Myocyte (in vitro differentiated cells): ENCODE results near the gene NR4A2. TPM values are rescaled to one million over a fixed set of nuclear protein-coding genes. Genes with fewer than 3 reads are reported as not detected.

Source experiments
- DNase-seq: peaks from one replicate; pipeline ENCODE4 v3.0.0-alpha.2; 2012; ENCODE audit warnings: low read depth
- total RNA-seq: library from RNA; depleted of rRNA; stranded (reverse); fragments of >200 nt; gene quantifications from 2 replicates; pipeline ENCODE4 v1.2.3, GENCODE V29; 2014

Gene NR4A2
- total RNA-seq, 1 donor from 2014 or later: 0.08 TPM

DNA sequence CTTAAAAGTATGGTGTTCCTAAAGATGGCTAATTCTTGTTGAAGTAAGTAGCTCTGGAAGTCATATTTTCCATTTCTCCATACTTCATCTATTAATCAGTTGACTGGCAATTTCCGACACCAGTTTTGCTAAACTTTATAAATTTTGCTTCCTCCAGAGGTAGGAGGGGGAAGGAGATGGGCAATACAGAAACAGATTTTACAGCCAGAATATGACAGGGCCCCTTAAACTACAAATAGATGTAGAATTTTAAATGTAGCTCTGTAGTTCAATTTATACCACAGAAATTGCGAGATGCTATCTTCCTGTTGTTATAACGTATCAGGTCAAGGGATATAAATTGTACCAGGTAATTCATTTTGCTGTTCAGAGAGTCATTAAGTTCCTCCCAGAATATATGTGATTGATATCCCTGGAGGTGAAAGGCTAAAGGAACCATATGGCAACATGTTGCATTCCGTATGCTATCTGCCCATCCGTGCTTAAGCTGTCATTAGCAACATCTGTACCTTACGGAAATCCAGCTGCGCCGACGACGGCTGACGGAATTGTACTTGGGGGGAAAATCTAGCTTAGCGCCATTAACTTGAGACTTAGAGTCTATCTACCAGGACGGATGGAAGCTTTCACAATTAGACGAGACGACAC, 8.4 kb upstream of the NR4A2 start:
- DNase-seq: no peak

DNA sequence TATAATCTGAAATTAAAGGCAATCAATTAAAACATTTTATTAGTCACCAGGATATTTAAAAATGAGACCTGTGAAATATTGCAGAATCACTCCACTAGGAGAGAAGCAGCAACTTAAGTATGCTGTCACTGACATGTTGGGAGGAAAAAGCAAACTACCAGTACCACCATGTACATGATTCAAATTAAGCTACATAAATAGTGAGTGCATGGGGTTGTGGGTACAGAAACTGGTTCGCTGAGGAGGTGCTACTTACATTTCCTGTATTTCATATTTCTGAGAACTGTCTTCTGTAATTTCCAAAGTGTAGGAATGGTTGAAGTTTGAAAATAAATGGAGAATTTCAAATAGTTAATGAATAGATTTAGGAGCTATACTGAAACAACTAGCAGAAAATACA, 7.9 kb upstream of the NR4A2 start:
- DNase-seq: no peak

DNA sequence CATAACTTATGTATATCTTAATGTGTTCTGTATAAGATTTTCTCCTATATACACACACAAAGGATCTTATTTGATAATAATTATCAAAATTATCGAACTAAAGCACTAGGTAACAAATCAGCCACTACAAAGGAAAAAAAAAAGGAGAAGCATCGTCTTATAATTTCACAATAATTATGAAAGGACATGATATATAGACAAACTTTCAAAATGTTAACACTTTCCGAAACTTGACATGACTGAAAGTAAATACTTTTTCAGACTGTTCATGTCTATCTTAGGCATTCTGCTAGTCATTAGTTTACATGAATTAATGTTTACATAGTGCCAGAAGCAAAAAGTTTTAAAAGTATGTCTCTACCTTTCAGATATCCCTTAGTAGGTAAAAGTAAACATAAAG, 7.3 kb upstream of the NR4A2 start:
- DNase-seq: no peak

DNA sequence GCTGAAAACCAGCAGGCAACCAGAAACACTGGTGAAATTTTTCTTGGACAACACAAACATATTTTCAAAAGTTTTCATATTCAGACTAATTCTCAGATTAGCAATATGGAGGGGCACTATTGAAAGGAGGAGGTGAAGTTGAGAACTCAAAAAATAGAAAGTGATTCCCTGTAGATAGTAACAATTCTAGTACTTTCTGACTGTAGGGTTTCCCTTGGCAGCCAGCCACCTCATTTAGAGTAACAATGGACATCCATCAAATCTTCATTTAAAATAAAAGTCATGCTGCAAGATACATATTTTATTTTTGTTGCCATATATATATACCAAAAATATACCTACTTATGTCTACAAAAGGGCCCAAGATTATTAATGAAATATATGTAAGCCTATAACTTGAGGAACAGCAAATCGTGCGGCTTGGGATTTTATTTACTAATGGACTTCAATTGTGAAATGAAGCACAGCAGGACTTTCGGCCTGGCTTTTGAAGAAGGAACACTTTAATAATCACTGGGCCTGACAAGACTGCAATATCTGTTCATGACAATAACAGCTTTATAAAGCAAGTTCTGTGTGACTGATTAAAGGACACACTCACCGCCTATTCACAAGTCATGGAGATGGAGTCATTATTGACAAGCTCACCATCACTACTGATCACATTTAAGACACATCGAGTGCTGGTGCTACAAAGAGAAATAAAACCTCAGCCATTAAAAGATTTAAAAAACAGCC, 6.8 kb upstream of the NR4A2 start:
- no peak for DNase-seq

DNA sequence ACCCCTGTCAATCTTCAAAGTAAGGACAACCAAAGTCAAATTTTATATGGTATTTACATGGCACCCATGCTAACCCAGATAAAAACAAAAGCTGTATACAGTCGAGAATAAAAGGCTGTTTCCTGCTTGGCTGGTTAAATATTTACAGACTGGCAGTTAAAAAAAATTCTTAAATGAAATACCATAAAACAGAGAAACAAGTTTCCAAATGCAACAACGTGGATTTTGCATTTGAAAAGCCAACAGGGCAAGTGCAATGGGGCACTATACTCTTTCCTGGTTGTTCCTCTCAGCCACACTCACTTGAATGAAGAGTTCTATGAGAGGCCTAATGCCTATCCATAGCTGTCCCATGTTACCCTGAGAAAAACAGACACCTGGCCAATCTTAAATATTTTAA, 6.1 kb upstream of the NR4A2 start:
- no peak for DNase-seq

DNA sequence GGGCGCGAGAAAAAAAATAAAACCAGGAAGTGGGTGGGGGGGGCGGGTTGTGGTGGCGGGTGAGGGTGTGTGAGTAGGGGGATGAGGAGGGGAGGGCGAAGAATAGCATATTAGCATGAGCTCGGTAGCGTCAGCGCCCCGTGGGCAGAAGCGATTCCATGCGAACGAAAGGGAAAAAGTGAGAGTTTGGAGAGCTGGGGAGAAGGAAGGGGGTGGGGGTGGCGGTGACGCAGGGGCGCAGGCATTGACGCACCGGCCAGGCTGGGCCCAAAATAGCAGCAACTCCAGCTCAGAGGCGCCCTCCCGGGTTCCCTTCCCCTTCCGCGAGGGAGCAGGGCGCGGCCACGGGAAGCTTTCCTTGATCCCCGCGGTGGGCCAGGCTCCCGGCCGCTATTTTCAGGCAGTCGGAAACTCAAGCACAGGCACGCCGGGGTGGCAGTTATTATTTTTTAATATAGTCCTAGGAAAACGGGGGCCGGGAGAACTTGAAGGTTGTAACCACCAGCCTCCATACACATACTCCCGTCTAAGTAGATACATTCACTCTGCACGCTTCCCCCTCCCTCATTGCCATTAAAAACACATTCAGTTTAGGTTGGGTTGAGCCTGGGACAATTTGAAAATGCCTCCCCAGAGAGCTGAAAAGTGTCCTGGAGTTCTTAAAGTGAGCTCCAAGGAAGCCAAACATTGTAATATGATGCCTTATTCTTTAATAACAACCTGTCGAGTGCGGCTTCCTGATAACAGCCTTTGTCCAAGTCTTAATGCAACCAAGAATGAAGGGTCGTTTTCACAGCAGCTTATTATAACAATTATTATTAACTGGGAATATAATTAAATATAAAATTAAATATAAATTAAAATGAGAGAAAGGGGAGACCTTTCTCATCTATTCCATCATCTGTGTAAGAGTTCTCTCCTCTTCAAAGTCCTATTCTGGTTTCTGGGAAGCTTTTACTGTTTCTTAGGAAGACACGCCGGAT, 2.3 kb upstream of the NR4A2 start:
- peak; percentile 92 for DNase-seq

DNA sequence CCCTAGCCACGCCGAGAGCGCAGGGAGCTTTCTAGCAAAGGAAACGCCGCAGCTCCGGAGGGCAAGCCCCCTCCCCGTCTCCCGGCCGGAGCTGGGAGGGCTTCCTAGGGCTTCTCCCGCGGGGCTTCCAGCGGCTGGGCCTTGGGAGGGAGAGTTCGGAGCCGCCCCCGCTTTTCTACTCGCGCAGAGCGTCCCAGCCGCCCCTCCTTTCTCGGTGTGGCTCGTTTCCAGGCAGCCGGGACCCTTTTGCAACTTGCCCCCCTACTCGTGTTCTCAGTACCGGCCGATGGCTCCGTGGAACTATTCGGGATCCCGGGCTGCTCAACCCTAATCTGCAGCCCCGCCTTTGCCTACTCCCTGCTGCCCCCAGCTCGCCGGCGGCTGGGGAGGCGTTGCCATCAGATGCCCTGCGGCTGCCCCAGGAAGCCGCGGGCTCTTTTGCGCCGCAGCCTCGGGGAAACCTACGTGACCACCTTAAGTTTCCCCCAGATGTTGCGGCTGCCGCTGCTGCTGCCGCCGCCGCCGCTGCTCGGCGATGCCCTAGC, 1.5 kb upstream of the NR4A2 start:
- peak; percentile 72 for DNase-seq

DNA sequence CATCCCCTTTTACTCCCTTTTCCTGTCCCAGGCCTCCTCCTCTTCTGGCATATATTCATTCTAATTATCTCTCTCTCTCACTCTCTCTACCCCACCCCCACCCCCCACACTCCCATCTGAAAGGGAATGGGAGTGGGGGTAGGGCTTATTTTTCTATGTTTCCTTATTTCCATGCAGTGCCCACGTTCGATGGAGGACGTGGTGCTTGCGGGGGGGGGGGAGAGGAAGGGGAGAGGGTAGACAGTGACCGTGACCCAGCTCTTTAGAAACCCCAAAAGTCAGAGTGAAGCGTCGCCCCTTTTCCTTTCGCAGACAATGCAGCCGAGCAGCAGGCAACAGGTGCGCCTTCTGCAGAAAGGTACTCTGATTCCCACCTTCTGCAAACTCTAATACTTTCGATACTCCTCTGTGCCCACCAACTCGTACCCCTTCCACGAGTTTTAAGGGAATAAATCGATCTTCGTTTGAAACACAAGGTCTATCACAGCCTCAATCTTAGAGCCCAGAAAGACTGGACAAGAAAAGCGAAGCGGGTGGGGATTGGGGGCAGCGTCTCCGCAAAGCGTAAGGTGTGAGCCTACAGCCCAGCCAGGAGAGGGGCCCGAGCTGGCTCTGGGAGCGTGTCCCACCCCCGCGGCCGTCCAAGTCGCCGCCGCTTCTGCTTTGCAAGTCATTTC, 891 bp upstream of the NR4A2 start:
- no peak for DNase-seq

DNA sequence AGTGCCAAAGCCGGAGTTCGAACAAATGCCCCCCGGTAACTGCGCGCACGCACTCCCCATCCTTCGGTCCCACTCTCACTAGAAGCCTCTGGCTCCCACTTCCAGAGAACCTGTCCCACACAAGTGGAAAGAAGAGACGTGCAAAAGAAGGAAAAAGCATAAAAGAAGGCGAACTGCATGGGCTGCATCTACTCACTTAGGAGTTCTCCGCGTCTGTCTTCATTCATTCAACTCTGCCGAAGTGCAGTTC, 312 bp downstream of the NR4A2 start:
- no peak for DNase-seq

DNA sequence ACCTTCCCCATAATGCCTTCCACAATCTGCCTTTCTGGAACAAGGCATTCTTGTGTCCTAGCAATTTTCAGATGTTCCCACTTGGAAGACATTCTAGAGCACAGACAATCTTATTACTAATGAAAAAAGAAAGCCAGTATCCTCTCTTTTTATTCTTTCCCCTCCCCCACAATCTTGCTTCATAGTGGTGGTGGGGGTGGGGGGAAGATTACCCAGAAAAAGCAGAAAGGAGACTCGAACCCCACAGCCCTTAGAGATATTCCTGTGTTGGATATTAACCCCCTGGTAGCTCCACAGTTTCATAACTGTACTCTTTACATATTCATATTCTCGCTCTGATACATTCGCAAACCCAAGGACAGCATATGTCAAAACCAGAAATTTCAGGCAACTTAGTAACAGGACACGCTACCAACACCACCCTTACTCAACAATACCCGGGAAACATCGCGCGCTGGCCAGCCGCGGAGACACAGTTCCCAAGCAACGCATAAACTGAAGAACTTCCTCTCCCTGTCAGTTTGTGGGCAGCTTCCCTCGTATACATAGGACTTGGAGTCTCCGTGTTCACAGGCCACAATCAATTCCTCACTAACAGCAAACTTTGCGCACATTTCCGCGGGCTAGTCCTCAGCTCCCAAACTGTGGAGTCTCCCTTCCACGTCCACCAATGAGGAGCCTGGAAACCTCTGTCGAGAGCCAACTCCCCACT, 793 bp downstream of the NR4A2 start:
- peak; percentile 46 for DNase-seq

DNA sequence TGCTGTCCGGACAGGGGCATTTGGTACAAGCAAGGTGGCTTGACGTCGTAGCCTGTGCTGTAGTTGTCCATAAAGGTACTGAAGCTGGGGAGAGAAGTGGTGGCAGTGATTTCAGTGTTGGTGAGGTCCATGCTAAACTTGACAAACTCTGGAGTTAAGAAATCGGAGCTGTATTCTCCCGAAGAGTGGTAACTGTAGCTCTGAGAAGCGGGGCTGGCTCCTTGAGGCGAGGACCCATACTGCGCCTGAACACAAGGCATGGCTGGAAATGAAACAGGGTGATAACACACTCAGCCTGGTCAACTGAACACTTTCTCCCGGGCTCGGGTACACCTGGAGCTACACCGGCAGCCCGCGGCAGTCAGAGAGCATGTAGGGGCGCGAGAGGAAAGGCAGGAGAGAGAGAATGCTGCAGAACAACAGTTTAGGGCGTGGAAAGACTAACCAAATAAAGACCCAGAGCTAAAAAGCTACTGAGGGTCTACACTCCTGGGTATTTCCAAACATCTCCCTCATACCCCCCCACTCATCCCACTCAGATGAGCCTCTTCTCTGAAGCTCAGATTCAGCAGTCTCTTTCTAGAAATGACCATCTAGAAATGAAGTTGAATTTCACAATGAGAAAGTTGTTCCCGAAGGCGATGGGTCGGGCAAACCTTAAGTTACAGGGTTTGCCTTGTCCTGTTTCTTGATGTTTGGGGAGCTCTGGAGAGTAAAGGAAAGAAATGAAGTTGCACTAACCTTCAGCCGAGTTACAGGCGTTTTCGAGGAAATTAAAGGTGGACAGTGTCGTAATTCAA, 2.4 kb downstream of the NR4A2 start:
- DNase-seq: no peak

DNA sequence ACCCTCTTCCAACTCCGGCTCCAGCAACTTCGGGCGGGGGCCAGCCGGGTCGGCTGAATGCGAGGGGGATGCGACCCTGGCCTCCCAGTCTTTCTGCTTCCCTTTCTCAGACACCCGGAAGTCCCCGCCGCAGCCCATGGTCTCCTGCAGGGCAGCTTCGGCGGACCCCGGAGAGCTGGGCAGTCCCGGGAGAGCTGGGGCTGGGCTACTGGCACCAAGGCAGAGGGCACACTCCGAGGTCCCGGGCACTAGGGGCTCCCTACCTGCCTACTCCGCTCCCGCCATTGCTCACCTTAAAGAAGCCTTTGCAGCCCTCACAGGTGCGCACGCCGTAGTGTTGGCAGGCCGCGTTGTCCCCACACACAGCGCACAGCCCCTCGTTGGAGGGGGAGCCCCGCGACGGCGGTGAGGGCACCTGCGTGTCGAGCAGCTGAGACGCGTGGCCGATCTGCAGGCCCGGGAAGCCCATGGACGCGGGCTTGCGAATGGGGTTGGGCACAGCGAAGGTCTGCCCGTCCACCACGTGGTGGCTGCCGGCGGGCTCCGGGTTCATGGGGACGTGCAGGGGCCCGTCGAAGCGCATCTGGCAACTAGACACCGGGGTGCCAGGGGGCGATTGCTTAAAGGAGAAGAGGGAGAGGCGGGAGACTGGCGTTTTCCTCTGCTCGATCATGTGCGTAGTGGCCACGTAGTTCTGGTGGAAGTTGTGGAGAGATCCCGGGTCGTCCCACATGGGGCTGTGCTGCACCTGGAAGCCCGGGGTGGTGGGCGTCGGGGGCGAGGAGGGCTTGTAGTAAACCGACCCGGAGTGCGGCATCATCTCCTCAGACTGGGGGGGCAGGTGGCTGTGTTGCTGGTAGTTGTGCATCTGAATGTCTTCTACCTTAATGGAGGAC, 3.2 kb downstream of the NR4A2 start:
- DNase-seq: no peak

DNA sequence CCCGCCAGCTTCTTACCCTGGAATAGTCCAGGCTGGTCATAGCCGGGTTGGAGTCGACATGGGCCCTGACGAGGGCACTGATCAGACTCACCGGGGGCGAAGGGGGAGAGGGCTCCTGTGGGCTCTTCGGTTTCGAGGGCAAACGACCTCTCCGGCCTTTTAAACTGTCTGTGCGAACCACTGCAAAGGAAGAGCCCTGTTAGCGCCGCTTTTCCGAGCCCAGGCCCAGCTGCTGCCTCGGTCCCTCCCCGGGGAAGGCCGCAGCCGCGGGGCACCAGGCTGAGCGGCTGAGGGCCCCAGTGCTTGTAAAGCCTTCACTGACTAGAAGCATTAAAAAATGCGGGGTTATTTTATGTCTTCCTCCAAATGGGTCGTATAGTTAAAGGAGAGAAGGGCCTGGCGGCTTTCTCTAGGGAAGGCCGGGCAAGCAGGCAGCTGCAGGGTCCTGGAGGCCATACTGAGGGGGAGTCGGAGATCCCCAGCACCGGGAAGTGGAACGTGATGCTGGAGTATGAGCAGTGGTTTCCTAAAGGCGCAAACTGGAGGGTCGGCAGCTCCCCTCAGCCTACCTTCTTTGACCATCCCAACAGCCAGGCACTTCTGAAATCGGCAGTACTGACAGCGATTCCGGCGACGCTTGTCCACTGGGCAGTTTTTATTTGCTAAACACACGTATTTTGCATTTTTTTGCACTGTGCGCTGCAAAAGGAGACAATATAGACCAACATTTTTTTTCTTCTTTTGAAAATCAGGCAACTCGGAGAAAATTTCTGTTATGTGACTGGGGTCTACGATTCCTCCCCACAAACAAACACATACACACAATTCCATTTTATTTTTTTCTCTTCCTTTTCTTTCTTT, 4.5 kb downstream of the NR4A2 start:
- no peak for DNase-seq

DNA sequence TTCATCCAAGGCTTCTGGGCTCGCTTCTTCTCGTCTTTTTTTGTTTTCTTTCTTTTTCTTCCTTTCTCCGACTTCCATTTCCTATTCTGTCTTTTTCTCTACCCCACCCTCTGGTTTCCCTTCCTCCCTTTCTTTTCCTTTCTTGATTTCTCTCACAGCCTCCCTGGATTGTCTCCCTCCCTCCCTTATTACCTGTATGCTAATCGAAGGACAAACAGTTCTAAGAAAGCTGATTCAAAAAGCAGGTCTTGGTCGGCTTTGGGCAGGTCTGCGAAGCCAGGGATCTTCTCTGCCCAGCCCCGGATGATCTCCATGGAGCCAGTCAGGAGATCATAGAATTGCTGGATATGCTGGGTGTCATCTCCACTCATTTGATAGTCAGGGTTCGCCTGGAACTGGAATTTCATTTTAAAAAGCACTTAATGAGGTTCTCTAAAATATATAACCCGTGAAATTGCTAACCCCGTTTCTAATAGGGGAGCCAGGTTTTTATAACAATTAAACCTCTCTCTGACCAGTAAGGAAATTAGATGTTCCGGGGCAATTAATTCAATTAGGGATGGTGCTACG, 5.9 kb downstream of the NR4A2 start:
- no peak for DNase-seq

DNA sequence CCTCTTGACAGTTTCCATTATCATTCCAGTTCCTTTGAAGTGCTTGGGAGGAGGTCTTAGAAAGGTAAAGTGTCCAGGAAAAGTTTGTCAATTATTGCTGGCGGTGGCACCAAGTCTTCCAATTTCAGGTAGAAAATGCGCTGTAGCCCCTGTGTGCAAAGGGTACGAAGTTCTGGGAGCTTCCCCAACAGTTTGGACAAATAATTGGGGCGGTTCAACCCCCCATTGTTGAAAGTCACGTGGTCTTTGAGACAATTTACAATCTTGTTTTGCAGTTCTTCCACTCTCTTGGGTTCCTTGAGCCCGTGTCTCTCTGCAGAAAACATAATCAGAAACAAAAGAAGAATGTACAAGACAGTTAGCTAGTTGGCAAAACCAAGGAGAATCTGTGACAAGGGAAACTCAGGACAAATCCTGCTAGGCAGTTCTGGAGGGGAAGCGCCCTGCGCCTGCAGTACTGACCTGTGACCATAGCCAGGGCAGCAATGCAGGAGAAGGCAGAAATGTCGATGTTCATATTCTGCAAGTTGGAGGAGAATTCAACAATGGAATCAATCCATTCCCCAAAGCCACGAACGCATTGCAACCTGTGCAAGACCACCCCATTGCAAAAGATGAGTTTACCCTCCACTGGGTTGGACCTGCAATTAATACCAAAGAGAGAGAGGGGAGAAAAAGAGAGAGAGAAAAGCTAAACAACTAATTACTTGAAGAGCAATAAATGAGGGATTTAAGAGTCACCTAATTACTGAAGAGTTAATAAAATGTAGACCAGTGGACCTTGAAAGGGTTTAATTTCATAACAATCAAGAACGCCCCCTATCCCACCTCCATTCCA, 6.6 kb downstream of the NR4A2 start:
- no peak for DNase-seq

DNA sequence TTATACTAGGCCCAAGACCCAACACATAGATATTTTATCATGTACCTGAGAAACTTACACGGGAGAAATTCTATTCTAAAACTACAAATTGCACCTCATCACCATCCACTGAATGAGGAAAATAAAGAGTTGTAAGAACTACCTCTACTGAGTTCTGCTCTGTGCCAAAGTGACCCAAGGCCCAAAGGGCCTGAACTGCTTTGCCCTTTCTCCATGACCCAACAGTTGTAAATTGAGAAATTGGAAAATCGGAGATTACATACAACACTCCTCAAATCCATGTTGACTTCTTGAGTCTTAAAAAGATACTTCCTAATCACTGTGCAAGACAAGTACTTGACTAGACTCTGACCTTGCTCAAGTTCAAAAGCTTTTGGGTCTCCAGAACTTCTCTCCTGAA, 8.8 kb downstream of the NR4A2 start:
- DNase-seq: no peak
